ENCODE measurements around the gene PARD3B.

The PARD3B gene

GRCh38 chr2:205438241-205438640, 893.0 kb downstream of the PARD3B start:
- DNase-seq (ENCODE audit: low read depth in 1 of 2, low spot score in 1 of 2): no peak
- TF ChIP-seq JUND (IDR thresholded peaks at IDR 0.05; ENCODE audit: low read depth): no peak
- in situ Hi-C loops (cut with HindIII; ENCODE audit: low pct_unique_long_range_greater_than_20kb, low sequenced_read_pairs): no loop called here

DNA sequence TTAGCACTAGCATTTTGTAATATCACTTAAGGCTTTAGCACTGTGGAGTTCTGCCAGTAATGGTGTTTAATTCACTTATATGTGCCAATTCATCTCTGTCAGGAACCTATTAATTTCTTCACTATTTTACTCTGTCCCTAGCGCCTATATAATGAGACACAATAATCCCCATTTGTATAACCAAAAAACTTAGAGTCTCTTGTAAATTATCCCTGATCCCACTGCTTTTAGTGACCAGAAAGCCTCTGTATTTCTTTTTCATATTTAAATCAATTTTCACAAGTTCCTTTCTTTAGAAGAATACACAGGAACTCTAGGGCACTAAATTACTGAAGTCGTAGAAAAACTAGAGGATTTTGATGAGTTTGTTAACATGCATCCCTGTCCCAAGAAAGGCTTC, 894.3 kb downstream of the PARD3B start:
- in situ Hi-C loops (cut with HindIII; ENCODE audit: low pct_unique_long_range_greater_than_20kb, low sequenced_read_pairs): no loop called here
- DNase-seq (ENCODE audit: low read depth in 1 of 2, low spot score in 1 of 2): no peak
- no peak for TF ChIP-seq JUND (IDR thresholded peaks at IDR 0.05; ENCODE audit: low read depth)

GRCh38 chr2:205441524-205441923, 896.2 kb downstream of the PARD3B start:
- no peak for TF ChIP-seq JUND (IDR thresholded peaks at IDR 0.05; ENCODE audit: low read depth)
- no peak for DNase-seq (ENCODE audit: low read depth in 1 of 2, low spot score in 1 of 2)
- in situ Hi-C loops (cut with HindIII; ENCODE audit: low pct_unique_long_range_greater_than_20kb, low sequenced_read_pairs): no loop called here

DNA sequence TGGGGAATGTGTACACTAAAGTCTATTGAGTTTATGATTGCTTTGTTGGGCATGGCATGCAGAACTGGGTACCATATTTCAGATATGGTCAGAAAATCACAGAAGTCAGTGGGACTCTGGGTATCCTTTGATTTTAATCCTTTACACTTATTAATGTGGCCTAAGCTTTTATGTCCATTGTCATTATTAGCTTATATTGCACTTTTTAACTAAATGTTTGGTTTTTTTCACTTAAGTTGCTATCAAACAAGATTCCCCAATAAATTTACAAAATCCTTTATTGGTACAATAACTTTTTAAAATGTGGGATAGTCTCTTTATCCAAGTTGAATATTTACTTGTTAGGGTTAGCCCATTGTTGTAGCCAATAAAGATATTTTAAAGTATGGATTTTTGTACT, 902.9 kb downstream of the PARD3B start:
- no peak for DNase-seq (ENCODE audit: low read depth in 1 of 2, low spot score in 1 of 2)
- in situ Hi-C loops (cut with HindIII; ENCODE audit: low pct_unique_long_range_greater_than_20kb, low sequenced_read_pairs): no loop called here
- TF ChIP-seq JUND (IDR thresholded peaks at IDR 0.05; ENCODE audit: low read depth): no peak

DNA sequence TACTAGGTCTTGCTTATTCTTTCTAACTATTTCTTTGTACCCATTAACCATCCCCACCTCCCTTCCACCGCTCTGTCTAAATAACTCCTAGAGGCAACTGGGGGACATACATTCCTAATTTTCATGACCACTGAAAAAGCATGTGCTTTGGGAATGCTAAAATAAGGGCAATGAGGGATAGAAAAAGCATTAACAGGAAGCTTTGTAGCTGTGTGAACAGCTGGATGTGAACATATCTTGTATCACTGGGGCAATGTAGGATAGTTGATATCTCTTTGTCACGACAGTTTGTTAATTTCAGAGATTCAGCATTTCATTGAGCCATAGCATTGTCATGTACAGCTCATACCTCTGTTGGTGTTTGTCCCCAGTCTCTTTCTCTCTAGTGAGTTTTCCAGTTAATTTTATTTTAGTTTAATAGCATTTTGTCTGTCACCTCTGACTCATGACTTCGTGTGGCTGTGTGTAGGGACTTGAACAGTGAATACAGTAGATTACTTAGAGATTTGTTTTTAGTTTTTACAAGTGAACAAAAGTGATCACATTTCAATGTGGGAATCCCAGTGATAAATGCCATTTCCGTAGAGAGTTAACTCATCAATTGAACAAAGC, 906.7 kb downstream of the PARD3B start:
- no peak for TF ChIP-seq JUND (IDR thresholded peaks at IDR 0.05; ENCODE audit: low read depth)
- DNase-seq (ENCODE audit: low read depth in 1 of 2, low spot score in 1 of 2): no peak
- in situ Hi-C loops (cut with HindIII; ENCODE audit: low pct_unique_long_range_greater_than_20kb, low sequenced_read_pairs): no loop called here

DNA sequence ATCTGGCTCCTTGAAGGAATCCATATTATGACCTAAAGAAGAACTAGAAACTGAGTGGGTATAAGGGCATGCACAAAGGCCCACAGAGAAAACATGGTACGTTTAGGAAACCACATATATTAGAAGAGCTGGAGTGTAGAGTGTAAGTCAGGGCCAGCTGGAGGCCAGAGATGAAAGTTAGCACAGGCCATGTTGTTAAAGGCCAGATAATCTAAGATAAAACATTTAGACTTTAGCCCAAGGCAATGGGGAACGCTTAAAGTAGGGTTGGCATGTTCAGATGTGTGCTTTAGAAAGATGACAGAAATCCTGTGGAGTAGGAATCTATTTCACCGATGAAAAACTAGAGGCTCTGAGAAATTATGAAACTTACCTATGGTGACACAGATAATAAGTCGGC, 907.9 kb downstream of the PARD3B start:
- in situ Hi-C loops (cut with HindIII; ENCODE audit: low pct_unique_long_range_greater_than_20kb, low sequenced_read_pairs): no loop called here
- TF ChIP-seq JUND (IDR thresholded peaks at IDR 0.05; ENCODE audit: low read depth): no peak

DNA sequence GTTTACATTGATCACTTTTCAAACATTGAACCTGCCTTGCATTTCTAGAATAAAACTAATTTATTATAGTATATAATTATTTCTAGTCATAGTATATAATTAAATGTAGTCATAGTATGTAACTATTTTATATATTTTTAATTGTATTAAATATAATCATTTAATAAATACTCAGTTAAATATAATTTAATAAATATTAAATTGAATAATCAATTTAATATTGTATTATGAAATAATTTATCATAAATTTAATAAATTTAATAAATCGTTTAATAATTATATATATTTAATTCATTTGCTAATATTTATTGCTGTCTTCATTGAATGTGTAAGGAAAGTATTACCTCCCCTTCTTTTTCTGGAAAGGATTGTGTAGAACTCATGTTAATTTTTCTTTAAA, 911.4 kb downstream of the PARD3B start:
- no peak for DNase-seq (ENCODE audit: low read depth in 1 of 2, low spot score in 1 of 2)
- in situ Hi-C loops (cut with HindIII; ENCODE audit: low pct_unique_long_range_greater_than_20kb, low sequenced_read_pairs): no loop called here
- TF ChIP-seq JUND (IDR thresholded peaks at IDR 0.05; ENCODE audit: low read depth): no peak

More for the DNA sequence above, 907.9 kb downstream of the PARD3B start:
- DNase-seq (ENCODE audit: low read depth in 1 of 2, low spot score in 1 of 2): no peak

DNA sequence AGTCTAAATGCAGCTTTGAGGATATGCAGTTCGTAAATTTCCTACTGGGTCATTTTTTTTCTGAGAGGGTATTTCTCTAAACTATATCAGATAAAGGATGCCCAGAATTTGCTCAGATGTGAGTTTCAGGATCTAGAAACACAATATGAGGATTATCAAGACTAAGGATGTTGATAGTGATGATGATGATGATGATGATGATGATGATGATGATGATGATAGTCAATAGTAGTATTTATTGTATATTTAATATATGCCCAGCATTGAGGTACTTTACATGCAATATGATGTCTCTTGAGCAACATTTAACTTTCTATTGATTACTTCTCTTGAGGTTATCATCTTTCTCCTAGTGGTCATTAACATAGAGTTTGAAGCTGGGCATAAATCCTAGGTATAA, 914.9 kb downstream of the PARD3B start:
- in situ Hi-C loops (cut with HindIII; ENCODE audit: low pct_unique_long_range_greater_than_20kb, low sequenced_read_pairs): no loop called here
- no peak for DNase-seq (ENCODE audit: low read depth in 1 of 2, low spot score in 1 of 2)
- no peak for TF ChIP-seq JUND (IDR thresholded peaks at IDR 0.05; ENCODE audit: low read depth)

DNA sequence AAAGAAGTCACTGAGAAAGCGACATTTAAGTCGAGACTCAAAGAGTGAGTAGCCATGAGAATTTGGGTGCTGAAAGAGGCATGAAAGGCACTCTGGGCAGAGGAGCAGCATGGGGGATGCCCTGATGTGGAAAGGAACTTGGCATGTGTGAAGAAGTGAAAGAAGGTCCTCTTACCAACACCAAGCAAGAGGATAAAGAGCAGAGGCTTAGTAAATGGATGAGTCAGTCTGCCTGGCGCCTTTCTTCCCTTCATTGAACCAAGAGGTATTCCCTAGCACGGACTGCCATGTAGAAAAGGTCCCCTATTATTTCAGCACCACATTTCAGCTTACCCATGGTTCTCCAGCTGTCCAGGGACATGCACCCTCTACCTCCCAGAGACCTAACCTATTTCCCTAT, 915.9 kb downstream of the PARD3B start:
- in situ Hi-C loops (cut with HindIII; ENCODE audit: low pct_unique_long_range_greater_than_20kb, low sequenced_read_pairs): no loop called here
- no peak for TF ChIP-seq JUND (IDR thresholded peaks at IDR 0.05; ENCODE audit: low read depth)
- no peak for DNase-seq (ENCODE audit: low read depth in 1 of 2, low spot score in 1 of 2)

GRCh38 chr2:205461678-205462665, 916.7 kb downstream of the PARD3B start:
- TF ChIP-seq JUND (IDR thresholded peaks at IDR 0.05; ENCODE audit: low read depth): no peak
- DNase-seq (ENCODE audit: low read depth in 1 of 2, low spot score in 1 of 2): no peak
- in situ Hi-C loops (cut with HindIII; ENCODE audit: low pct_unique_long_range_greater_than_20kb, low sequenced_read_pairs): no loop called here

- TF ChIP-seq JUND (IDR thresholded peaks at IDR 0.05; ENCODE audit: low read depth): no peak
- DNase-seq (ENCODE audit: low read depth in 1 of 2, low spot score in 1 of 2): no peak
- in situ Hi-C loops (cut with HindIII; ENCODE audit: low pct_unique_long_range_greater_than_20kb, low sequenced_read_pairs): no loop called here
Observed at GRCh38 chr2:205462681-205463345, 917.5 kb downstream of the PARD3B start.

DNA sequence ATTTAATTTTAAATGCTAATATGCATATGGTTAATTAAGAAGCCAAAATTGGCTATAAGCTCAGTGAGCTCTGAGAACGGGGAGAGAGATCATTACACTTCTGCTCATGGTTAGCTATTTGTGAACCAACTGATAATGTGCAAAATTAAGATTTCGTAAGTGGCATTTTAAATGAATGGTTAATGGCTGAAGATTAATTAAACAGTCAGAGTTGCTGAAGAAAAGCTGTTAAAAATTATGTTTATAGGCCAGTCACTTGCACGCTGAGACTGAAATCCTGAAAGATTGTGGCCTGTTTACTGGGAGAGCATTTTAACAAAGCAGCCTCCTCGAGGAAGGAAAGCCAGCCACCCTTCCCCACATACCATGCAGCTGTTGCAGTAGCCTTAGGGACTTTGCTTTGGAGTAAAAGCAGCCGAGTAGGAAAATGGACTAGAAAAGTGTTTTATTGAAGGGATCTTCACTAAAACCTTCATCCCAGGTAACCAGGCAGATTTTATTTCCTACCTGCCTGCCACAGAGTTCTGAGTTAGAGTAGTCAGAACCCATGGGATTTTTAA, 918.3 kb downstream of the PARD3B start:
- no peak for TF ChIP-seq JUND (IDR thresholded peaks at IDR 0.05; ENCODE audit: low read depth)
- DNase-seq (ENCODE audit: low read depth in 1 of 2, low spot score in 1 of 2): no peak
- in situ Hi-C loops (cut with HindIII; ENCODE audit: low pct_unique_long_range_greater_than_20kb, low sequenced_read_pairs): no loop called here
